Measurements from ENCODE around the gene IFRD1.

DNA sequence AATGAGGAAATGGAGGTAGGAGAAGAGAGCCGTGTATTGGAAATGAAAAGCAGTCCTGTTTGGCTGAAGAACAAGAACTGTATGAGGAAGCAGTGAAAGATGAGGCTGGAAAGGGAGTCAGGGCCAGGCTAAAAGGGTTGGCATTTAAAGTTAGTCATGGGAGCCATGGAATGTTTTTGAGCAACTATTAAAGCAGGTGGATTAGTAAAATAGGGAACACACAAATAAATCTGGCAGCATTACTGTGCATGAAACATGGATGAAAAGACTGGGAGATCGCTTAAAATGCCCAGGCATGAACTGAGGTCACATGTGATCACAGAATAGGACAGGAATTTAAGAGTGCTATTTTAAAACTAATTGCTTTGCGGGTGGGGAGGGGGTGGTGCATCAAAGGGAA lies 1.4 kb upstream of the IFRD1 start:
- TF ChIP-seq, protein P1, sequence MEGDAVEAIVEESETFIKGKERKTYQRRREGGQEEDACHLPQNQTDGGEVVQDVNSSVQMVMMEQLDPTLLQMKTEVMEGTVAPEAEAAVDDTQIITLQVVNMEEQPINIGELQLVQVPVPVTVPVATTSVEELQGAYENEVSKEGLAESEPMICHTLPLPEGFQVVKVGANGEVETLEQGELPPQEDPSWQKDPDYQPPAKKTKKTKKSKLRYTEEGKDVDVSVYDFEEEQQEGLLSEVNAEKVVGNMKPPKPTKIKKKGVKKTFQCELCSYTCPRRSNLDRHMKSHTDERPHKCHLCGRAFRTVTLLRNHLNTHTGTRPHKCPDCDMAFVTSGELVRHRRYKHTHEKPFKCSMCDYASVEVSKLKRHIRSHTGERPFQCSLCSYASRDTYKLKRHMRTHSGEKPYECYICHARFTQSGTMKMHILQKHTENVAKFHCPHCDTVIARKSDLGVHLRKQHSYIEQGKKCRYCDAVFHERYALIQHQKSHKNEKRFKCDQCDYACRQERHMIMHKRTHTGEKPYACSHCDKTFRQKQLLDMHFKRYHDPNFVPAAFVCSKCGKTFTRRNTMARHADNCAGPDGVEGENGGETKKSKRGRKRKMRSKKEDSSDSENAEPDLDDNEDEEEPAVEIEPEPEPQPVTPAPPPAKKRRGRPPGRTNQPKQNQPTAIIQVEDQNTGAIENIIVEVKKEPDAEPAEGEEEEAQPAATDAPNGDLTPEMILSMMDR (IDR thresholded peaks at IDR 0.05; ENCODE audit: extremely low read depth in 1 of 2, insufficient read depth in 1 of 2, low read depth in 1 of 2, low read length in 2 of 2) = no peak
- TF ChIP-seq MYC (IDR thresholded peaks at IDR 0.05; ENCODE audit: low read depth, low read length) = no peak
